GM12892 (cell line): ENCODE results near the gene ZNF530.

Experiments used
- POLR2A ChIP-seq: IDR thresholded peaks from 2 replicates; pipeline ENCODE4 v1.6.1; 2011; ENCODE audit warnings: low read depth, low read length, control low read depth
- POLR2AphosphoS5 ChIP-seq: IDR thresholded peaks from 2 replicates; pipeline ENCODE4 v1.6.1; 2011; ENCODE audit warnings: low read depth, low read length, control low read depth
- TAF1 ChIP-seq: IDR thresholded peaks from 2 replicates; pipeline ENCODE4 v1.6.1; 2011; ENCODE audit warnings: low read depth, mild to moderate bottlenecking, control low read depth, low read length, borderline replicate concordance

DNA sequence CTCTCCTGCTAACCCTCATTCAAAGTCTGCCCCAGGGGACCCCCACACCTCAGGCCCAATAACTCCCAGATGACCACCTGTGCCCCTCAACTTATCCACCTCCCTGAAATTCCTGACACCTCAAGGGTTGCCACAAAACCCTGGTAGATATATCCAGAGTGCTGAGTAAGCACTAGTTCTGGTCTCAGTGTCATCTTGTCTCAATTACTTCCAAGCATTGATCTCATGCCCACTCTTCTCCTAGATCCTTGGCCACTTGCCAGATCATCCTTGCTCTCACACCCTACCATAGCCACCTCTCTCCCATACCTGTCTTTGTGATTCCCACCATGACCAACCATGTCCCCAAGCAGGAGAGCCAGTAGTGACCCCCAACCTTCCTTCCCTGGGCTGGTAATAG, 23.0 kb upstream of the ZNF530 start:
- TF ChIP-seq POLR2A (no peak), POLR2AphosphoS5 (no peak), TAF1 (no peak)
